NCI-H510A treated with DMSO at 0.1 percent for 48 hours (cell line): Measurements from ENCODE around the gene PLCD1.
"Not testable (repeated sequence)": the region's sequence is repeated elsewhere in the genome, so short reads cannot be mapped to it uniquely, and the experiment has no call there.

ENCODE experiments used
- DNase-seq: peaks from one replicate; lab custom pipeline; 2025; lab: John Stamatoyannopoulos, UW

PLCD1 gene

DNA sequence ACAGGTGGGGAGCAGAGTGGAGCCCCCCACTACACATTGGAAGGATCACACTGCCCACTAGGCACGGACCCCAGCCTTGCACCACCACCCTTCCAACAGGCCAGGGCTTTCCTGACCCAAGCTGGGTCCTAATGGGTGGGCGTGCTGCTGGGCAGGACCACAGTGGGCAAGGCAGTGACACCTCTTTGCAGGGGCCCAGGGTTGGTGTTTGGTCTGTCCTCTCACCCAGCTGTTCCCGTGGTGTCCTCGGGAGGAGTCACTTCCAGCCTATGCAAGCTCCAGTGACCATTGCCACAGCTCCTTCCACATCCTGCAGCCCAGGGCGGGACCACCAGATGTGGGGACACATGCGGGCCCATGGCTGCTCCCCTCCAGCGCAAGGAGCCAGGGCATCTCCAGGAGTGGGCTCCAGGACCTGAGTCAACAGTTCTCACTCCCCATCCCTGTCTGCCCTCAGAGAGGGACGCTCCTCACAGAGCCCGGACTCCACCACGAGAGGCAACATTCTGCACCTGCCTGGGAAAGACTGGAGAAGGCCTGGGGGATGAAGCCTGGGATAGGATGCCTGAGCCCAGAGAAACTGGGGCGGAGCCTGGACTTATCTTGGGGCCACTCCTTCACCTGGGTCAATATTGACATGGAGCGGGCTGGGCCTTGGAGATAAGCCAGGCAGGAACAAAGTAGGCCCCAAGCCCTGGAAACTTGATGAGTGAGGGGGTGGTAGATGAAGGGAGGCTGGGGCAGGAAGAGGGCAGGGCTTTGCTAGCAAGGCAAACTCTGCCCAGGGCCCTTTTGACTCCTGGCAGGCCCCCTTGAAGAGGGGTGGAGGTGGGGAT lies 42.7 kb downstream of the PLCD1 start:
- peak; percentile 89 for DNase-seq

DNA sequence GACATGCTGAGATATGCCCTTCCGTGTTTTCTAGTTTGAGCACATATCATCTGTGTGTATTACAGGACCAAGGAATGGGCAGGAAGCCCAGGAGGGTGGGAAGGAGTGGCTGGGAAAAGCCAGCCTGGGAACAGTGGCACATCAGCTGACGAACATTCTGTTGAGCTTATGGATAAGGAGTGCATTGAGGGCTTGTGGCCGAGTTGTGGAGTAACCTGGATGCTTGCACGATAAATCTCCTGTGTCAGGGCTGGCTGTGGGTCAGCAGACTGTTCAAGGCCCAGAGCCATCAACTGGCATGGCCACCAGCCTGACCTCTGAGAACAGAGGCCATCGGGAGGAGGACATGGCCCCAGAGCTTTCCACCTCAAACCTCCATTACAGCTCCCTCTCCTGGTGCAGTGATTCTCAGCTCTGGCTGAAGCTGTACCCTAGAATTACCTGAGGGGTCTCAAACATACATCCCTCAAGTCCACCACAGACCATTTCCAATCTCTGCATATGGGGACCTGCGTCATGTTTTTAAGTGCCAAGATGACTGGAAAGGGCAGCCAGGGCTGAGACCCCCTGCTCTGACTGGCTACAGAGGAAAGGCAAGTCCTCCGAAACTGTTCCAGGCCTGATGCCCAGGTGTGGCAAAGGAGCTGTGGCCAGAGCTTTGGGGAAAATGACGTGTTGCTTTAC lies 43.7 kb downstream of the PLCD1 start:
- no peak for DNase-seq

DNA sequence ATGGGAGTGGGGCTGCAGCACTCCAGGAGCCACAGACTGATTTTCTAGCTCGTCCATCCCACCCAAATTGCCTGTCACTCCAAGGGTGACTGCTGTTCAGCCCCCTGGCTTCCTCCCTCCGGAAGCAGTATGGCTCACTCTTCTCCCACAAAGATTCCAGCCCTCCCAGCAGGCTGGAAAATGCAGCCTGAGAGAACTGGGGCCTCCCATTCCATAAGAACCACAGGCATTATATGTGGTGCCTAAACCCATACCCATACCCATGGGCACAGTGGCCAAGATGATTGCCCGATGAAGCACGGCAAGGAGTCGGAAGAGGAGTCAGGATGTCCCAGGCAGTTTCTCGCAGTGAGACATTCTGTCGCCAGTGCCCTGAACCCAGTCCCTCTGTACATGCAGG lies 44.8 kb downstream of the PLCD1 start:
- no peak for DNase-seq

DNA sequence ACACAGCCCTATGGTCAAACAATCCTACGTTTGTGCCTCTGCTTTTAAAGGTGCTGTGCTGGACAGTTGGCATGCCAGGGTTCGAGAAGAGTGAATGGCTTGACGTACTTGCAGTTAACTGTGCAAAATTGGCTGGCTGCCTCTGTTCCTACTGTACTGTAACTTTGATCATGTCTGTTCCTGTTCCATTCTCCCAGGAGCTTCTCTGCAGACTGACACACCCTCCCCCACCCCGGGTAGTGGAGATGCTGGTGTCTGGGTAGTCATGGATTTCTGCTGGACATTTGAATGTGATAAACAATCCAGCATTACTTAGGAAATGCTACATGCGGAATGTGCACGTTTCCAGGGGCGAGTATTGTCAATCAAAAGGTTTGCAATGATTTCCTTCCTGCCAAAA lies 45.4 kb downstream of the PLCD1 start:
- DNase-seq = no peak

DNA sequence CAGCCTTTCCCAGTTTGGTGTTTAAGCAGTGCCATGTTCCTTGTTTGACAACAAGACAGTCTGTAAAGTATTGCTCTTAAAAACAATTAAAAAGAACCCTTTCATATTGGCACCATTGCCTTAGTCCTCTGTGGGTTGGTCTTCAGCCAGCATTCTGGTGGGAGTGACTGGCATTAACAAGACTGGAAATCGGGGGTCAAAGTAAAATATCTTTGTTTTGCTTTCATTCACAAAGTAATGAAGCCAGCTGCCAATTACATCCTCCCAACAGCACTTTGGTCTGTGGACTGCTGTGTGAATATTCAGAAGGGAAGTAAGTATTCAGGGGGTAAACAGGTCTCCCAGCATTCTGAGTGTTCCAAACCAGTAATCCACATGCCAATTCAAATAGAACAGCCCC lies 47.1 kb downstream of the PLCD1 start:
- DNase-seq = no peak

DNA sequence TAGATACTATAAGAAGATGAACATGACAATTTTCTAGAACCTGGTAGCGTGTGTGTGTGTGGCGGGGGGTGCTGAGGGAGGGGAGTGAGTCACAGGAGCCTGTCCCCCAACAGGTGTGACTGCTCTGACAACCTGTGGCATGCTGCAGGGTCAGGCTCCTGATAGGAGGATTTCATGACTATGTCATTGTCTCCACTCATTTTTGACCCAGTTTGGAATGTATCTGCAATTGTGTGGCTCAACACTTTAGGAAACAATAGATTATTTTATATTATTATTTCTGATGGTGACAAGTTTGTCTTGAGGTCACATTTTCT lies 48.1 kb downstream of the PLCD1 start:
- DNase-seq = no peak

DNA sequence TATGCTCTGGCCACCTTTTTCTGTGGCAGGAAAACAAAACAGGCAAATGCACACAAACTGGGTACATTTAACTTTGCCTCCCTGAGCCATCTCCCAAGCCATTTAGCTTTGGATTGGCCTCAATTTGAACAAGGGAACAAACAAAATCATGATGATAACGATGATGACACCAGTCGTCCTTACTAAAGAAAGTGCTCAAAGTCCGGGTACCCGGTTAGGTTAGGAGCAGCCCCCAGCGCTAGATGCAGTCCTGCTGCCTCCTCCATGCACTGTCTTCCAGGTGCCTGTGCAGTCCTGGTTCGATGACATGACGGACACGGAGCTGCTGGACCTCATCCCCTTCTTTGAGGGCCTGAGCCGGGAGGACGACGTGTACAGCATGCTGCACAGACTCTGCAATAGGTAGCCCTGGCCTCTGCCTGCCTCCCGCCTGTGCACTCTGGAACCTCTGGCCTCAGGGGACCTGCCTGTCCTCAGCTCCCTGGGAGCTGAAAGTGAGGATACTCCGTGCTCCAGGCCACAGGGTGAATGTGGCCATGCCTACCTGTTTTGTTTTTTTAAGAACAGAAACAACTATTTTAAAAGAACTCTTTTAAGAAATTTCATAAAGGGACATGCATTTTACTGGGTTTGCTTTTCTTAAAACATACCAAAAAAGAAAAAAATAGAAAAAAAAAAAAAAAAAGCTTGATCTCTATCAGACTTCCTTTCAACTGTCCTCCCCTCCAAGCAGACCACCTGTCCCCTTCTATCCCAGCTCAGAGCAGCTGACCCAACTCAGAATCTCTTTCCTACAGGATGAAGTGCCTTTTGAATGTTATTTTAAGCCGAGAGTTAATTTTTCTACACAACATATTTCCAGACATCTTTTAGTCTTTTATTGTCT lies 48.7 kb downstream of the PLCD1 start:
- DNase-seq = no peak

DNA sequence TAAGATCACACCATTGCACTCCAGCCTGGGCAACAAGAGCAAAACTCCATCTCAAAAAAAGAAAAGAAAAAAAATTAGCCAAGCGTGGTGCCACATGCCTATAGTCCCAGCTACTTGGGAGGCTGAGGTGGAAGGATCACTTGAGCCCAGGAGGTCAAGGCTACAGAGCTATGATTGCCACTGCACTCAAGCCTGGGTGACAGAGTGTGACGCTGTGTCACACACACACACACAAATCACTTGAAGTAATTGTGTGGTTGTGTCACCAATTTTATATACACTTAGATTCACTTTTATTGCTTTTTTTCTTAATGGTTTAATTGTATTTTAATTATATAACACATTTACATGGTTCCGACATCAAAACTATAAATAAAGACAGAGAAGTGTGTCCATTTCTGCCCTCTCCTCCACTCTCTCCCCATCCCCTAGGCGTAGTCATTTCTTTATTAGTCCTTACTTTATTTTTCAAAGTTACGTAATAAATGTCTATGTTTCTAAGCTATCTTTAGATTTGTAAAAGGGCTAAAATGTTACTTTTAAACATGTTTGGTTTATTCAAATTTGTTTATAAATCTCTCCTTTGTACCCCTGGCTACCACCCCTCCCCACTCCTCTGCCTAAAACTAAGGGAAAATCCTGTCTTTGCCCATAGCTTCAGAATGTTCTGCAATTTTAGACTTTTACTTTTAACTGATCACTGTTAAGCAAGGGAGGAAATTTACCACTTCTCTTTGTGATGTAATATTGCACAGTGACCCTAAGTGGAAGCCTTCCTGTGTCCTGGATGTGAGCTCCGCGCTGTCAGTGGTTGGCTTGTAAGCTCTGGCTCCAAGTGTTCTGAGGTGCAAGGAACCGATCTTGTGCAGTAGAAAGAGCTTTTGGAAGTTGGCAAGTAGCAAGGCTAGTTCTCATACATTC lies 49.6 kb downstream of the PLCD1 start:
- no peak for DNase-seq

DNA sequence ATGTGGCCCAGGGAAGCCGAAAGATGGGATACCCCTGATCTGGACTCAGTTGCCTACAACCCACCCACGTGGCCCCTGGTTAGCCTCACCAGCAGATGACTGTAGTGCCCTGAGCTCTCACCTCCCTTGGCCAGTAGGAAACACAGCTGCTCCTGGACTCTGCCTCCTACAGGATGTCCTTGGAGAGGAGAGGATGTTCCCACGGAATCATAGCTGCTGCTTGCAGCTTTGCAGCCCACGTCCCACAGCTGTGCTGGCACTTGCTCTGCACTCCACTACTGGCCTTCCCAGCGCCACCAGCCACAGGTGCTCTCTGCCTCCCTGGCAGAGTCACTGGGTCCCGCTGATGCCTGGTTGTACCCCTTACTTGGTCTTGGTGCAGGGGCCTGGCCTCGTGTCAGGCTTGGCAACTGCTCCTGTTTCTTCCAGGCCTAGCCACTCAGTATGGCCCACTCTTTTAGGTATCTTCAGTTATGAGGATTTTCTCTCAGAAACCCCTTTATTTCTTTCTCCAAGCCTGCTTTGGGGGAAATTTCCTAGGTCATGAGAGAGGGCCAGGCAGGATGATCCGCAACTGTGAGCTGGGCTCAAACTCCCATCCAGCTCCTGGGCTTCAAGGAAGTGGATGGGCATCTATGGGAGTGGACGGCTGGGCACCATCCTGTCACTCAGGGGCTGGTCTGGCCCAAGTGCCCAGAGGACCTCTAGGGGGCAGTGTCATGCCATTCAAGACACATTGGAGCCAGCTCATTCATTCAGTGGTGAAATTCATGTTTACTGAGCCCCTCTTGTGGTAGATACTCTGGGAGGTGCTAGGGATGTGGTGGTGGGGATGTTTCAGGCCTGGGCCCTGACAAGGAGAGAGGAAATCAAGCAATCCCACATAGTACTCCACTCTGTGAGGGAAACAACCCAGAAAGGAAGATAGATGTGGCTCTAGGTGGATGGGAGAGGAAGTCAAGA lies 55.0 kb downstream of the PLCD1 start:
- peak; percentile 17 for DNase-seq

DNA sequence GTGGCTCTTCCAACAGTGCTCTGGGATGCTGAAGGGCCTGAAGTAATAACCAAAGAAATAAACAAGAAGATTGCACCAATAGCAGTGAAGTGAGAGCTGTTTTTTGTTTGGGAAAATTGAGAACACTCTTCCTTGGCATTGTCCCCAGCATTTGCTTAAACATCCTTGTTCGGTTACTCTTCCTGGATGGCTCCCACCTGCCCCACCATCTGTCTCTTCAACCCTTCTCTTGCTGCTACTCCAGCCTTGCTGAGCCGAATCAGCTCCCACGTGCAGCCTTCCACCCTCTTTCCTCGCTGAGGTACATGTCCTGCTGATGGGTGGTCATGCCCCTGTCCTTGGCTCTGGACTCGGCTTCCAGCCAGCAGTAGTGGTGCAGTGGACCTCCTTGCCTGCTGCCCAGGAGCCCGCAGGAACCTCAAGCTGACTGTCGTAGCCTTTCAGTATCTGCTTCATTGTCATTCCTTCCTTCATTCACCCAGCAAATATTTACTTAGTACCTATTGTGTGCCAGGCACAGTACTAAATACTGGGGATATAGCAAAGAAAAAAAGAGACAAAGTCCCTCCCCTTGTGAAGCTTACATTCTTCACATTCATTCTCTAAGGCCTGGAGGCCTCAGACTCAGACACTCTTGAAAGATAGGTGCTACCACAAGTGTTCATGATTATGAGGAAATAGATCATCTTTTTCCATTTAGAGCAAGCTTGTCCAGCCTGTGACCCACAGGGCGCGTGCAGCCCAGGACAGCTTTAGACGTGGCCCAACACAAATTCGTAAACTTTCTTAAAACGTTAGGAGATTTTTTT lies 56.0 kb downstream of the PLCD1 start:
- DNase-seq = no peak

DNA sequence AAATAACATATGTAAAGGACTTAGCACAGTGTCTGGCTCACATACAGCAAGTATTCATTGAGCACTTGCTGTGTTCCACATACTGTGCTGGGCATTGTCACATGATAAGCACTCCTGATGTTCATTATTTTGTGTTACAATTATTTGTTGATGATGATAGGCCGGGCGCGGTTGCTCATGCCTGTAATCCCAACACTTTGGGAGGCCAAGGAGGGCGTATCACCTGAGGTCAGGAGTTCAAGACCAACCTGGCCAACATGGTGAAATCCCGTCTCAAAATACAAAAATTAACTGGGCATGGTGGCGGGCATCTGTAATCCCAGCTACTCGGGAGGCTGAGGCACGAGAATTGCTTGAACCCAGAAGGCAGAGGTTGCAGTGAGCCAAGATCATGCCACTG lies 57.4 kb downstream of the PLCD1 start:
- DNase-seq = not testable (repeated sequence)

DNA sequence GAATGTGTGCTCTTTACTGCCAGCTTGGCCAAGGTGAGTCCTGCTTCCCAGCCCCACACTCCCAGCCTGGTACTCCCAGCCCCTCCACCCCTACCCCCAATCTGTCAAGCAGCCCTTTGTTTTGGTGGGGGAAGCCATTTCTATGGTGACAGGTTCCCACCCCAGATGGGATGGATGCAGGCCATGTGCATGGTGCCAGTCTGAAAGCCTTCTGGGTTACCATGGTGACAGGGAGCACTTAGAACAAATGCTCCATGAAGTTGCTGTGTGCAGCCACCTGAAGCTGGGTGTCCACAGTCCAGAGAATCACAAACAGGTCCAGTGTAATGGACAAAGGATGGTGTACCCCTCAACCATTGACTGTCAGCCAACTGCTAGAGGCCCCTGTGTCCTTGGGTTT lies 58.0 kb downstream of the PLCD1 start:
- DNase-seq = no peak

DNA sequence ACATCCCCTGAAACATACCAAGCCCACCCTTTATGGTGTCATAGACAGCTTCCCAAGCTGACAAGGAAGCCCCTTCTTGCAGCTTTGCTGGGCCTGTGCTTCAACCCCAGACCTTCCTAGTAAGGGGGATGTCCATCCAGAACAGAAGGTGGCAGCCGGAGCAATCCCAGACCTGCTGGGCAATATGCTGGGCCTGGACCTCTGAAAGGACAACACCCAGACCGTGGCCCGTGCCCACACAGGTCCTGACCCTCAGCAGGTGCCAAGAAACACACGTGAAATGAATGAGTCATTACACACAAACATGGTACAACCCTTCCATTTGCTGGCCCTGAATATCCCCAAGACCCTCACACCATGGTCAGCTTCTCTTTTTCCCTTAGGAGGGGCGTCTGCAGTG lies 58.6 kb downstream of the PLCD1 start:
- DNase-seq = no peak

DNA sequence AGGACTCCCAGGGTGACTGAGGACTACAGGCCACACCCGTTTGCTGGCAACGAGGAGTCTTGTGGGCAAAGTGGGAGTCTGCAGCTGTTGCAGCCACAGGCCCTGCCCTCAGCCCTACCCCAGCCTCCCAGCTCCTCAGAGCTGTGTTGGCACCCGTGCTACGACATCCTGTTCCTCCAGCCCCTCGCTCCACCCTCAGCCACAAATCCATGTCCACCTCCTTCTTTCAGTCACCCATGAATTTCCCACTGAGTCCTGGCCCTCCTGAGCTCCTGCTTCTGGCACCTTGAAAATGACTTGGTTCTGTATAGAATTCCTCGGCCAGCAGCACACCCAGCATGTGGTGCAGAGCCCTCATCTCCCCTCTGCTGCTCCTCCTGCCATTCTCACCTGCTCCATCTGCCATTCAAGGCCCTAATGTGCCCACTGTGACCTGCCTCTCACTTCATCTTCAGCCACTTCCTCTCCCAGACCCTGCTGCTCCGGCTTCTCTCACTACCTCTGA lies 59.8 kb downstream of the PLCD1 start:
- DNase-seq = no peak

DNA sequence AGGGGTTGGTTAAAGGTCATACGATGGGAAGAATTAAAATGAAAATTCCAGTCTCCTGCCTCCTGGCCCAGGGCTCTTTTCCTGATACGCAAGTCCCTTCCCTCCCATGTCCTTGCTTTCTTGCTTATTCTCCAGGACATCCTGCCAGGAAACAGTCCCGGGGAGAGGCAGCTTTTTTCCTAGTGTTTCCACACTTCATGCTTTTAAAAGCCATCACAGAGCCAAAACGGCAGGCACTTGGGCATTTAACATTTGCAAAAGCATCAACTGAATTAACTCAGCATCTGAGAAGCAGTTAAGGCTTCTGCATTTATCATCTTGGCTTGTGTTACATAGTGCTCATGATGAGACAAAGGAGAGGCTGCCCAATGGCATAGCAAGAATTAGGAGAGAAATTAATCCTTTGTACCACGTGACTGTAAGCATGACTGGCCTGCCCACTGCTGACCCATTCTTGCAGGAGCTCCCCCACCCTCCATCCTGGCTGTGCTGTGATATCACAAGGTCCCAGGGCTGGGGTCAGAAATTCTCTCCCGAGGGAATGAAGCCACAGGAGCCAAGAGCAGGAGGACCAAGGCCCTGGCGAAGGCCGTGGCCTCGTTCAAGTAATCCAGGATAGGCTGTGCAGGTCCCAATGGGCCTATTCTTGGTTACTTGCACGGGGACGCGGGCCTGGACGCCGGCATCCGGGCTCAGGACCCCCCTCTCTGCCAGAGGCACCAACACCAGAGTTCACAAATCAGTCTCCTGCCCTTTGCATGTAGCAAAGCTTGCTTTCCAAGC lies 60.4 kb downstream of the PLCD1 start:
- no peak for DNase-seq

DNA sequence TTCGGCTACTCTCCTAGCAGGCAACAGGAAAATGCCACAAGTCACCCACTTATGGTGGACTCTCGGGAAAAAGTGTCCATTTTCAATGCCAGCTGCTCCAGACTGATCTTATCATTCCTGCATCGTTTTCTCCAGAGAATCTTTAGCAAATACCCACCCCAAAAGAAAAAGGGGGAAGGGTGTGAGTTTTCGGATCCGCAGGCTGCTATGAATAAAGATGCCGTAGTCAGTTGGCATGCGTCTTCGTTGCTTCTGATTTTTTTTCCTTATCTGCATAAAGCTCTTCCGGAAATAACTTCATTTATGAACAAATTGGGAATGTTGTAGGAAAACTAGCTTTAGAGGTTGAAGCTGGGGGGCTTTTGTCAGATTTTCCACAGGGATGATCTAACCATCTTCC lies 61.2 kb downstream of the PLCD1 start:
- no peak for DNase-seq

DNA sequence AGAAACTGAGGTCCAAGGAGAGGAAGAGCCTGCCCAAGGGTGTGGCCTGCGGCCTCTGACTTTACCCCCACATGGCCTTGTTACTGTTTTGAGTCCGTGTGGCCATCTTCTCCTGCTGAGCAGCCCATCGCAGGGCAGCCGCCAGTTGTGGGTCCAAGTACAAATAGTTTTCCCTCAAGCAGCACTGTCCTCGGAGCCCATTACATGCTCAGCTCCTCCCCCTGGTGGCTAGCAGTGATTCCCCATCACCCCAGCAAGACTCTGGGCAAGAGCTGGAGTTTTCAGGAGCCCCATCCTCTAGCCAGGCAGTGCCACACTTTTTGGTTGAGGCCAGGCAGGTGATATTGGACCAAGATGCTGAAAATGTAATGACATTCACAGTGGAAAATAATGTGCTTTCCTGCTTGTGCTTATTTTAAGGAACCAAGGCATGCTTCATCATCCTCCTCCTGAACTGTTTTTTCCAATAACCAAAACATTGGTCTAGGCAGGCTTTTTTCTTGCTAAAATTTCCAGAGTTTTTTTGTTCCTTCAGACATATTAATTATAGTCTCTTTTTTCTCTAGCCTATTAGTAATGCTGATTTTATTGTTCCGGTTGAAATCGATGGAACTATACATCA lies 62.1 kb downstream of the PLCD1 start:
- DNase-seq = peak; percentile 15

DNA sequence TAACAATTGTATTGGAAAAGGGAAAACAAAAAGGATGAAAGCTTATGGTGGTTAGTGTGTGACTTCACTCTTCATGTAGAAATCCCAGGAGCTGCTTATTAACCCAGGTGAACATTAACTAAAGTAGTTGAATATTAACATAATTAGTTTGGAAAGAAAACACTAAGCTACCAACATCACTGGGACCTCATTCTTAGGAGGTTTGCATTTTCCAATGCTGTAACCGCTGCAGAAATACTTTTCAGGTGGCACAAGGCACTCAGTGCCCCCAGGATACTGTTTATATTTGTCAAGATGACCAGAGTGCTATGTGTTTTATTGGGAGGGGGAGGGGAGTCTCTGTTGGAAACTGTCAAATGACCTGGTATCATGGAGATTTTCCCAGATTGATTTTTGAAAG lies 64.7 kb downstream of the PLCD1 start:
- no peak for DNase-seq
